COLO668 (cell line): ENCODE results near the gene IMPACT.

Experiments used
- DNase-seq: peaks from one replicate; lab custom pipeline; 2025; ENCODE audit not compliant: unreplicated experiment; lab: John Stamatoyannopoulos, UW

The IMPACT gene

DNA sequence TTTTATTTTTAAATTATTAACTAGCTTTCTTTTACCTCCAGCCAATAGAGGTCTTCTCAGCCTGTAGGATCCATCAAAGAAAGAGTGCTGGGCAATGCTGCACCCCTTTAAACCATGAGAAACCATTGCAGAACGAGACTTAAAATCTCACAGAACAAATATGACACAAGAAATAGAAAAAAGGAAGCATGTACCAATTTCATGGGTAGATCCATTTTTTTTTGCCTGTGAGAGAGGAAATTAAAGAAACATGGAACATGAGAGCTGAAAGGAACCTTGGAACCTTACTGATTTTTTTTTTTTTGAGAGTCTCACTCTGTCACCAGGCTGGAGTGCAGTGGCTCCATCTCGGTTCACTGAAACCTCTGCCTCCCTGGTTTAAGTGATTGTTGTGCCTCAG, 47.9 kb downstream of the IMPACT start:
- no peak for DNase-seq

DNA sequence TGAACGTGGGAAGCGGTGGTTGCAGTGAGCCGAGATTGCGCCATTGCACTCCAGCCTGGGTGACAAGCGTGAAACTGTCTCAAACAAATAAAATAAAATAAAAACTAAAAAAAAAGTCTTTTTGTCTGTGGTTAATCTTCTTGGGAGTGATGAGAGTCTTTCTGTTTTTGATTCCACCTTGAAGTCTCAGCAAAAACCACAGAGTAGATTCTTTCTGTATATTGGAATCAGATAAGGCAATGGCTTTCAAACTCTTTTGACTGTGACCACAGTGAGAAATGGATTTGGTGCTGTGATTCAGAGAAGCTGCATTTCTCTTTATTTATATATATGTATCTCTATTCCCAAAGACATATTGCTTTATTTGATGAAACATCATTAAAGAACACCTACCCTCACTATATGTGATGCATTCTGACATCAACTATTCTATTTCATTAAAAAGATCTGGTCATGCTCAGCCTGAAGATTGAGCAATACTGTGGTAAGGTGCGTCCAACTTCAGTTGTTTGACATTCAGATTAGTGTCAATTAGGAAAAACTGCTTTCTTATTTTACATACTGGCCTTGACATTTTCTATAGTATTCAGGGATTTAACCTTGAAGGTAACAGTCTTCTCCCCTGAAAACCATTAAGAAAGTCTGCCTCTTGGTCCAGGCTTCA, 49.6 kb downstream of the IMPACT start:
- no peak for DNase-seq

DNA sequence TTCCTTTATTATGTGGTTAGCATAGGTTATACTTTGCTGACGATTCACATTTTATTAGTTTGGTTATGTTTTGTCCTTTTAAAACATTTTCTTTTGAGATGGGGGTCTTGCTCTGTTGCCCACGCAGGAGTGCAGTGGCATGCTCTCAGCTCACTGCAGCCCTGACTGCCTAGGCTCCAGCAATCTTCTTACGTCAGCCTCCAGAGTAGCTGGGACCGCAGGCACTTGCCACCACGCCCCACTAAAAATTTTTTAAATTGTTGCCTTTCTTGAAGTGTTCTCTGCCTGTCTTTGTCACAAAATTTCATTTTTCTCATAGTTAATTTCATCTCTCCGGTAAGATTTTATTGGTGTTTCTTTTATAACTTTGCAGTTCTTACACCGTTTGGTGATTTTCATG, 52.9 kb downstream of the IMPACT start:
- no peak for DNase-seq

DNA sequence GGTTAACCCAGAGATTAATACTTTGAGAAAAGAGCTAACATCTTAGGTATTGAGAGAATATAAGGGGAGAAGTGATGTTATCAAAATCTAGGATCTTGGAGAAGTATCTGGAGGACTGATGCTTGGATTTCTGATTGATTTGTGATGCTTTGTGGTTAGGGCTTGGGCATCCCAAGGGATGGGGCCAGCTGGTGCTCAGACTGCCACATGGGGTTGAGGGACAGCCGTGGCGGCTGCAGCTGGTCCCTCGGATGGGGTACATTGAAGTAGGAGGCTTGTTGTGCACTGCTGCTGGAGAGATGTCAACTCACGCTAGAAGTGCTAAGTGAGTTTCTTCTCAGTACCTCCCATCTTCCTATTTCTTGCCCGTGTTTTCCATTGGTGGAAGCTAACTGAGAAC, 56.4 kb downstream of the IMPACT start:
- DNase-seq: no peak

DNA sequence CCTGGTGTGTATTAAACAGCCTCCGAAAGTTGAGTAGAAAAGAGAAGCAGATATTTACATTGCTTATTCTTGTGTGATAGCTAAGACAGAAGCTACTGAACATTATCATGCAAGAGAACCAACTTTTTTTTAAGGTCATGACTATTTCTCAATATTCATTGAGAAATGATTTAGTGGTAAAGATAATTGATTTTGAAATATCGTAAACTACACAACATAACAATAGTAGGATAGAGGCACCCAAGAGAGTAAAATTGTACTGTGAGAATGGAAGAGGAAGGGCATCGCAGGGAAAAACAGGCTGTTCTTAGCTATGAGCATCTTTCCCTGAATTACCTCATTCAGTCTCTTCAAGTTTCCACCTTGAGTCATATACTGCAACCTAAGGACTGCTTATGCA, 59.2 kb downstream of the IMPACT start:
- no peak for DNase-seq

DNA sequence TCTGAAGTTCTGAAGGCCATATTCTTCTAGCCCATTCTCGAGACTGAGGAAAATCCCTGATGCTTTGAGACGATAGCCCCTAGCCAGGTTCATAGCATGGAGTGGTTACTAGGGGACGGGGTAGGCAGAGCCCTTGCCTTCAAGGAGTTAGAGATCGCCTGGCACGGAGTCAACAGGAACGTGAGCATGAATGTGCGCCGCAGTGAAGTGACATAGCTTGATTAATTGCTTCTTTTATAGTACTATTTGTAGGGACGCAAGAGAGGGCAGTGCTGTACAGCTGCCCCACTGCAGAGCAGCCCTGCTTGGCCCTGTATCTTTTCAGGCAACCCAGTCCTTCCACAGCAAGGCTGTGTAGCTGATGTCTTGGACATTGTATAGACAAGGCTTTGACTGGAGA, 60.2 kb downstream of the IMPACT start:
- peak; percentile 14 for DNase-seq

DNA sequence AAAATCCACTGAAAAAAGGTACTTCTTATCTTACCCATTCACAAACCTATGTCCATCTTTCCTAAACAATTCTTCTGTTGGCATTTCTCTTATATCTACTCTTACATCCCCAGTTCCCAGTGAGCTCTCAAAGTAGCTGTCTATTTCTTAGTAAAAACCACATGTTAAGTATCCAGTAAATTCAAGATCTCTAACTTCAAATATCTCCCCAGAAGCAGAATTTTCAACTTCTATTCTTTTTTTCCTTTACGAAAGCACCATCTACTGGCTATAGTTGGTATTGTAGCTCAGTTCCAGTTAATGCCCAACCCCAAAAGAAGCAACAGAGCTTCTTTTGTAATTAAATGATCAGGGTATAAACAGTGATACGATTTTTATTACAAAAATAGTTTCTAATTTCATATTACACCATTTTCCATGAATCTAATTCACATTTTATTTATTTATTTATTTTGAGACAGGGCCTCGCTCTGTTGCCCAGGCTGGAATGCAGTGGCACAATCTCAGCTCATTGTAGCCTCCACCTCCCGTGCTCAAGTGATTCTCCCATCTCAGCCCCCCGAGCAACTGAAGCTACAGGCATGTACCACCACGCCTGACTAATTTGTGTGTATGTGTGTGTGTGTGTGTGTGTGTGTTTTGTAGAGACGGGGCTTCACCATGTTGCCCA, 62.5 kb downstream of the IMPACT start:
- no peak for DNase-seq

DNA sequence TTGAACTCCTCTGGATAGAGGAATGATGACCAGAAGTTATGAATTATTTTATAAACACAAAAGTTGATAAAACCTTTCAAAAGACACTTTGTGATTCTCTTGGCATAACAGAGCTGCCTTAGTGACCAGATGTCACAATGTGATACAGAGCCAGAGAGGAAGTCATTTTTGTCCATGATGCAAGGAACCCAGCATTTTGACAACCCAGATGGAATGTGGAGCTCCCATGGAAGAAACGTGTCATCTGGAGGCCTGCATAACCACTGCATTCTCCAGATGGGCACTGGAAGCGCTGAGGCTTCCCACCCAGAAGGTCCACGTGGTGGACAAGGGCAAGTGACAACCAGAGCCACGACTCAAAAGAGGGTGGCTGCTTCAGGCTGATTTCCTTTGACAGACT, 64.1 kb downstream of the IMPACT start:
- DNase-seq: no peak

DNA sequence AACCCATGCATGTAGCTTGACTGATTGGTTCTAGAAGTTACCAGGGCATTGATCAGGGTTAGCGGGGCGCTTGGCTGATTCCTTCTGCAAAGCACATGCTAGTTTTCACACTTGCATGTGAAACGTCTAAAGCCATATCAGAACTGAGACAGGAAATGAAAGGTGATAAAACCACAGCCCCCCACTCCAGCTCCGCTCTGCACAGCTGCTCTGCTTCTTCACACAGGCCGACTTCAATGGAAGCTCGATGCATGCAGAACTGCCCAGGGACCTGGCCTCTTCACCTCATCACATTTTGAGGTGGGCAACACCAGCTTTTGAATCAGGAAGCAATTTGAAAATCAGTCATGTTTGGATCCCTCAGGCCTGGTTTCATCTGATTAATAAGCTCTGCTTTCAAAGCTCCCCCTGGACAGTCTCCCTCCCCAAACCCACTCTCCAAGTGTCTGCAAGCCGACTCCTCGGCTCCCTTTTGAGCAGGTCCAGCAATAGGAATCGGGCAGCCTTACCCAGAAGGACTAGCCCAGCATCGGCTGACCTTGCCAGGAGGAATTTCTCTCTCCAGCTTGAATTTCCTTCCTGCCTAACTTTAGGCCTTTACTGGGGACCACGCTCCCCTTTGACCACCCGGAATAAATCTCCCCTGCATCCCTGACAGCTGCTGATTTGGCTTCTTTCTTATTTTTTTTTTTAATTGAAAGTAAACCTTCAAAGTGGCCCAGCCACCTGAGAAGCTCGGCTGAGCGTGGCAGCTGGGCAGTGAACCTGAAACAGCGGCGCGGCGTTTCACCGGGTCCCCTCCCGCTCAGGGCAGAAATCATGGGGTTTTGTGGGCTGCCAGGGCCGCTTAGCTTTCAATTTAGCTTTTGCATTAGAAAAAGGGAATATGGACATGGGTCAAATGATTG, 65.7 kb downstream of the IMPACT start:
- peak; percentile 33 for DNase-seq

DNA sequence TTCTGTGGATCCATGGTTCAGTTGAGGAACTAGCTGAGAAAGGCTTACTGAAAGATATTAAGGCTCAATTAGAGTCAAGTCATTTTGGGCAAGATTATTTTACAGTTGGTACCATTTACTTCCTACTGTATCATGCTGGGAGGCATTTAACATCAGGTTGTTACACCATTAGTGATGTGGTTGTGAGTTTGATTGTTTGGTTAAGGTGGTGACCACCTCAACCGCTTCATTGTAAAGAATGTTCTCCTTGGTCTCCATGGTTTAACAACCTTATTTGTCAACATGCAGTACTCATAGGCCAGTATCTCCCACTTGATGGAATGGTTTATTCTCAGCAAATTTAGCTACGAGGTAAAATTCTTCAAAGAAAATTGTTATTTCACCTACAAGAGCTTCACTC, 68.1 kb downstream of the IMPACT start:
- no peak for DNase-seq

DNA sequence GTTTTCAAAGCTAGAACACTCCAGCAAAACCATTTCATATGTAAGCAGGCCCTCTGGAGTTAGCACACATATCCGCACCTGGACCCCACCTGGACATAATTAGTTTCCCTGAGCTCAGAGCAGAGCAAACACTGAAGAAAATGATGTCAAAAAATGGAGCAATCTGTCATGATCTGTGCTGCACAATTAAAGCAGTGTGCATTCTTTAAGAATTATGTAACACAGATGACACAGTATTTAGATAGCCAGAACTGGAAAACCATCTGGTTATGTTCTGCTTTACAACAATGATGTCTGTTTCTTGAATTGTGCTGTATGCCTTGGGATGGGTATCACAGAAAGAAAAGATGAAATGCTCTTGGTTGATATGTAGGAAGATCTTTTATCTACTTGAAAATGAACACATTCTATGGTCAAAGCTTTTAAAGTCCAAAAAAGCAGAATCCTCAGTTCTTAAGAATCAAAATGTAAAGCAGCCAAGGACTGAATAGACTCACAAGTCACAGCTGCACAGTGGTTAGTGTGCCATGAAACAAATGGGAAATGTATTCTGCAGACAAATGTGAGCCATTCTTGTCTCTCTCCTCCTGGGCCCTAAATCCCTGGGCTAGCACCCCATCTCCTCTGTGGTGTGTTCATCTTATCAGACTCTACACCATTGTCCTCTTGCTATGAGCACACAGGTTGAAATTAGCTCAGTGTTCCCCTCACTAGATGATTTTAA, 70.7 kb downstream of the IMPACT start:
- no peak for DNase-seq

DNA sequence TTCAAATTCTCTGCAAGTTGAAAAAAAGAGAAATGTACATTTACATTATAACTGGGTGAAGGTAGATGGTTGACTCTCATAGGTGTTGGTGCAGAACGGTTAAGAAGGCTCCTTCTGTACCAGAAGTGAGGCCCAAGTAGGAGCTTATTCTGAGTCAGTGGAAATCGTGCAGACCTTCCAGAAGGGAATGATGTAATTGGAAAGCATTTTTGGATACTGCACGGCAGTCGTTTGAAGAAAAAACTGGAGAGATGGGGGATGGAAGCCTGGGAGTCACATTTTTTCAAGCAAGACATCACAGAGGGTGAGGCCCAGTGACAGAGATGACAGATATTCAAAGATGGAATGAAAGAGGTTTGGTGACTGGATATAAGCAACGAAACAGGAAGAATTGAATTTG, 73.3 kb downstream of the IMPACT start:
- no peak for DNase-seq

DNA sequence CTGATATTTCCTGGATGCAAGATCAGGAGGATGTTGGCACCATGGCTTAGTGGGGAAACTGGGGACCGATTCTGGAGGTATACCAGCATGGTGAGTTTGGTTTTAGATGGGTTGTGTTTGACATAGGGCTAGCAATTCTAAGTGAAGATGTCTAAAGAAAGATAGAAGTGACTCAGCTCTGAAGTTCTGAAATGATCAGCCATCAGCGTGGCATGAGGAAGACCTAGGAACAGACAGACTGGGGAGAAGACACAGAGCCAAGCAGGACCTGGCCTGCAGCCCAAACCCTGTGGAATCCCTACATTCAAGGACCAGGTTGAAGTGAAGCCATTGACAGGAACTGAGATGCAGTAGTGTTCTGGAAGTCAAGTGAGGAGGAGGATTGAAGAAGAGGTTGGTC, 73.7 kb downstream of the IMPACT start:
- DNase-seq: no peak

DNA sequence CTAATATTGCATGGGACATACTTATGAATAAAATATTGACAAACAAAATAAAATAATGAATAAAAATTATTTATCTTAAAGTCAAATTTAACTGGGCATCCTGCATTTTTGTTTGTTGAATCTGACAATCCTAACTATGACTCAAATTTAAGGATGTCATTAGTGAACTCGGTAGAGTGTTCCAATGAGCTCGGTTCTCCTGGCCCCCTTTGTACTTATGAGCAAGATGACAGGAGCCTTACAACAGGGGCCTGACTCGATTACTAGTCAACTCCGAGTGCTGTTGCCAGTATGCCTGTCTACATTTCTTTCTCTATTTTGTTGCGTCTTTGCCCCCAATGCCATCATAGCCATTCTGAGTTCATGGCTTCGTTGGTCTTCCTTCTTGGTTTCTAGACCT, 74.3 kb downstream of the IMPACT start:
- no peak for DNase-seq

DNA sequence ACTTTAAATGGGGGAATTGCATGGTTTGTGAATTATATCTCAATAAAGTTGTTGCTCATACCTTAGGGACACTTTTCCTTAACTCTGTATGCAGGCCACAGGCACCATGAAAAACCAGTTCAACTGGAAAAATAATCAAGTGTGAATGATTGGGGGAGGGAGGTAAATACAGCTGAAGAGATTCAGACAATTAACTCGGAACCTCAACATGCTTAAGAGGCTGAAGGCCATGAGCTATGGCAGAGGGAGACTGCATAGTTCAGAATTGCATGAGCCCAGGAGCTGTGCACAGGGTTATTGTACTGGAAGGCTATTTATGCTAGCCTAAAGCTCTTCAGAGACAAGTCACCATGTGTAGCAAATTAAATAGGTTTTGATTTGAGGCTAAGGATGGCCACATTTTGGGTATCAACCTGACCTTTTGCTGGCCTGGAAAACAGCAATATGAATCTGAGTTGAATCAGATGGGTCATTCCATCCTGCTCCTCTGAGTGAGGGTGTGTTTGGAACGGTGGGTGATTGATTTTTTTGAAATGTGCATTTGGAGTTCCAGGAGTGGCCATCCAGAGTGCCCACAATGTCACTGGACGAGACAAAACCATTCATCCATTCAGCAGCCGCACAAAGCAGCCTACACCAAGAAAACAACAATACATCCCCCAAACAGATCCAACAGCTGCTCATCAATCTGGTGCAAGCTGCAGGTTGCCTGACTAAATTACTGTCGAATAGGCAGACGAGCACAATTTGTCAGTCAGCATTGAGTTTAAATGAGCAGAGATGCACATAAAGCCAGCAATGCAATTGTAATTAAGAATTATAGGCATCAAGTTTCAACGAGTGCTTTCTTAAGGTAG, 76.4 kb downstream of the IMPACT start:
- DNase-seq: peak; percentile 31
